ENCODE measurements around the gene TXNRD2.

The TXNRD2 gene

DNA sequence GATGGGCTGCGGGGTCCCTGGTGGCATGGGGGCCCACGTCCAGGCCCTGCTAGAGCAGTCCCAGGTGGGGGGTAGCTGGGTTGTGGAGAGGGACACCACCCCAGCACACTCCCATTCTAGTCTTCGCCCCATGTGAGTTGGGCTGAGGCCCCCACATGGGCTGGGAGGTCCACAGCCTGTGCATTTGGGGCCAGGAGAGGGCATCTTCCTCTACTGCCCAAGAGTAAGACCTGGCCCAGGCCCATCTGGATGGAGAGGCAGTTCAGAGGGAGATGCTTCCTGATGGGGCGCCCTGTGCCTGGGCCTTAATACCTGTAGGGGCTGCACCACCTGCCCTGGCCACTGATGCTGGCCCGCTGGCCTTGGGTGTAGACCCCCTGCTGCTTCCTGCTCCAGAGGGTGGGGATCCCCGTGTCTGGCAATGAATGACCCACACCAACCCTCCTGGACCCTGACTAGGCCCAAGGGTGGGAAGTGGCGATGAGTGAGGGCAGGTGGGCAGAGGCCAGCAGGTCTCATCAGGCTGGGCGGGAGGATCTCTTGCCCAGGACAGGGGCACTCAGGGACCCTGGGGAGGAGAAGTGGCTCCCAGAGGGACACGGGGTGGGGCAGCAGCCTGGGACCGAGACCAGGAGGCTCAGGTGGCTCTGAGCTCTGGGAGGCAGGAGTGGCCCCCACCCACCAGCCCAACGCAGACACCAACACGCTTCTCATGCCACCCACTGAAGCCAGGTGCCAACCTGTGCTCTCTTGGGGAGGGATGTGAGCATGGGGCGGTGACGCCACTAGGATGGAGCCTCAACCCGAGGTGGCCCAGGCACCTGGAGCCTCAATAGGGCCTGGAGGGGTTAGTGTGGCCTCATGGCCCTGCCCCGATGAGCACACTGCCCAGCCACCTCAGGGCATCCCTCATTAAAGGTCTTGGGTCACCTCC, 69.5 kb downstream of the TXNRD2 start:
- DNase-seq (ENCODE audit: low read depth), result no peak
- in situ Hi-C loops (cut with HindIII; ENCODE audit: low sequenced_read_pairs), result no loop called here
- H3K4me3 ChIP-seq (ENCODE audit: low read depth, low read length), result no peak overlapping the region
- TF ChIP-seq, protein P1, sequence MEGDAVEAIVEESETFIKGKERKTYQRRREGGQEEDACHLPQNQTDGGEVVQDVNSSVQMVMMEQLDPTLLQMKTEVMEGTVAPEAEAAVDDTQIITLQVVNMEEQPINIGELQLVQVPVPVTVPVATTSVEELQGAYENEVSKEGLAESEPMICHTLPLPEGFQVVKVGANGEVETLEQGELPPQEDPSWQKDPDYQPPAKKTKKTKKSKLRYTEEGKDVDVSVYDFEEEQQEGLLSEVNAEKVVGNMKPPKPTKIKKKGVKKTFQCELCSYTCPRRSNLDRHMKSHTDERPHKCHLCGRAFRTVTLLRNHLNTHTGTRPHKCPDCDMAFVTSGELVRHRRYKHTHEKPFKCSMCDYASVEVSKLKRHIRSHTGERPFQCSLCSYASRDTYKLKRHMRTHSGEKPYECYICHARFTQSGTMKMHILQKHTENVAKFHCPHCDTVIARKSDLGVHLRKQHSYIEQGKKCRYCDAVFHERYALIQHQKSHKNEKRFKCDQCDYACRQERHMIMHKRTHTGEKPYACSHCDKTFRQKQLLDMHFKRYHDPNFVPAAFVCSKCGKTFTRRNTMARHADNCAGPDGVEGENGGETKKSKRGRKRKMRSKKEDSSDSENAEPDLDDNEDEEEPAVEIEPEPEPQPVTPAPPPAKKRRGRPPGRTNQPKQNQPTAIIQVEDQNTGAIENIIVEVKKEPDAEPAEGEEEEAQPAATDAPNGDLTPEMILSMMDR (IDR thresholded peaks at IDR 0.05; ENCODE audit: low read depth, low read length, missing control alignments), result no peak

DNA sequence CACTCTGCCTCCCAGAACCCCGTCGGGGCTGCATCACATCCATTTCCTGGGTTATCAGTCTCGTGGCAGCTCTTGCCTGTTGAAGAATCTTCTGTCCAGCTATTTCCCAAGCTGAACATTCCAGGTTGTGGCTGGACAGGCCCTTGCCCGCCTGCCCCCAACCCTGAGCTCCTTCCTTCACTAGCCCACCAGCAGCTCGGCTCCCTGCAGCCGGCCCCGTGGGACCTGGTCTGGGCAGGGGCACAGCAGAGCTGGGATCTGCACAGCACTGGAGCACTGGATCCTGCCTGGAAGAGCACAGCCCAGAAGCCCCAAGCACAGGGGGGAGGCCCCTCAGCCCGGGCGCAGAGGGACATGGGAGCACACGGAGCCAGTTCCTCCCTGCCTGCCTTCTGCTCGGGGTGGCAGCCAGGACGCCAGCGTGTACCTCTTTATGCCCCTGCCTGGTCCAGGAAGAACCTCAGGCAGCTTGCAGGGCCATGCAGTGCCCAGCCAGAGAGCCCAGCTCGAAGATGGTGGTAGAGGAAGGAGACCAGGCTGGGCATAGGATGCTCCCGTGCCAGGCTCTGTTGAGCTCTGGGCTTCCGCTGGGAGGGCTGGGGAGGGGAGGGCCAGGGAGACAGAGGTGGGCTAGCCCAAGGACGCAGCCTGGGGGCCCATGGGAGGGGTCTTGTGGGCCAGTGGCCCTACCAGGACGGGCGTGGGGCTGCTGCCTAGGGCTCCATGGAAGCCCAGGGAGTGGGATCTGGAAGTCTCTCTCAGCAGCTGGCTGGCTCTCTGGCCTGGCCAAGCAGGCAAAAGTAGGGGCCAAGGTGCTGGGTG, 70.4 kb downstream of the TXNRD2 start:
- DNase-seq (ENCODE audit: low read depth), result no peak
- TF ChIP-seq, protein P1 (IDR thresholded peaks at IDR 0.05; ENCODE audit: low read depth, low read length, missing control alignments), result no peak
- in situ Hi-C loops (cut with HindIII; ENCODE audit: low sequenced_read_pairs), result no loop called here
- no peak overlapping the region for H3K4me3 ChIP-seq (ENCODE audit: low read depth, low read length)

DNA sequence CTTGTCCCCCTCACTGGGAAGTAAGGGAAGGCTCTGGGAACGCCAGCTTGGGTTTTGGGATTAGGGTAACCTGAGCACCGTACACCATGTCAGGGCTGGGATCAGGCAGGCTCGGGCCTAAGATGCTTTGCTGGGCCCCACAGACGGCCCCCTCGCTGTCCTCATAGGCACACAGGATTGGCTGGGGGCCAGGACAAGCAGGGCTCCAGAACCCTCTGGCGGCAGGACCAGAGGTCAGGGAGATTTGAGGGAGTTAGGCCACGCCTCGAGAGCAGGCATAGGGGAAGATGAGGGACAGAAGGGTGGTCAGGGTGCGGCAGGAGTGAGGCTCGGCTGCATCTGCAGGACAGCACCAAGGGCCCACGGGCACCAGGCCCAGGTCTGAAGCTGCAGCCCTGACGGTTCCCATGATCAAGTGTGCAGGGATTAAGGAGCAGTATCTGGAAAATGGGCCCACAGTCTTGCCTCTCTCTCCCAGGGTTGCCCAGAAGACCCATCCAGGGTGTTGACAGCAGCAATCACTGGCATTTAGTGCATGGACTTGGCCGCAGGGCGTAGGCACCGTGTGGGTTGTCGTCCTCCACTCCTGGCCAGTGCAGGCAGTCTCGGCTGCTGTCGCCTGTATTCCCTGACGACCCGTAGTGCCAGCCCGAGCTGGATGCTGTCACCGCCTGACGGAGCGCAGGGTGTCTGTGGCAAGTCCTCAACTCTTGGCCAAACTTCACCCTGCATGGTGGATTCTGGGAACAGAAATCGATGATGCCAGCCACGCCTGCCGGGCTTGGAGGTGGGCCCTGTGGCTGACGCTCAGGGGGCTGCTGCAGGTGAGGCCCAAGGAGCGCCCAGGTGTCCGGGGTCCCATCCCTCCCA, 71.2 kb downstream of the TXNRD2 start:
- TF ChIP-seq, protein P1 (IDR thresholded peaks at IDR 0.05; ENCODE audit: low read depth, low read length, missing control alignments), result no peak
- no peak for DNase-seq (ENCODE audit: low read depth)
- H3K4me3 ChIP-seq (ENCODE audit: low read depth, low read length), result no peak overlapping the region
- in situ Hi-C loops (cut with HindIII; ENCODE audit: low sequenced_read_pairs), result no loop called here

DNA sequence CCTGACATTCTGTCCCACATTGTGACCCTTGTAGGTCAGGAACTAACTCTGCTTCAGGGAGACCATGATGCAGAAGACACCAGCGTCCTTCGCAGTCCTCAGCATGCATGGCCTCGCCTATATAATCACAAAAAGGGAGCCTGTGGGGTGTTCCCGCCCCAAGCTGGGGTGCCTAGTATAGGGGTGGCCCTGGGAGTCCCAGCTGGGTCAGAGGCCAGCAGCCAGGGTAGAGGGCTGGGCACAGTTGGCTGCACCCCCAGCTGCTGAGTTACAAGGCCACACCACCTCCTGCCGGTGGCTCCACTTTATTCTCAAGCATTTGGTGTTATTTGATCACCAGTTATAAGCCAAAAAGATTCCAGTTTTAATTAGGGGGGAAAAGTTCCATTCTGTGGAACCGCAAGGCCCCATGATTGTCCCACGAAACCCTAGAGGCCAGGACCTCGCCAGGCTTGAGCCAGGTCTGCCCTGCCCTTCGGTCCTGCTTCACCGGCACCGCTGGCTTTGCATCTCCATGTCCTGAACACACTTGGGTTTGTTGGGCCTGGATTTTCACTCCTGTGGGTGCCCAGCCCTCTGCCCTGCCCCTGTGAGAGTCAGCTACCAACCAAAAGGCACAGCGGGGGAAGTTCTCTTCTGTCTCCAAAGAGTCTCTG, 72.0 kb downstream of the TXNRD2 start:
- no peak overlapping the region for H3K4me3 ChIP-seq (ENCODE audit: low read depth, low read length)
- no peak for DNase-seq (ENCODE audit: low read depth)
- TF ChIP-seq, protein P1 (IDR thresholded peaks at IDR 0.05; ENCODE audit: low read depth, low read length, missing control alignments), result no peak
- in situ Hi-C loops (cut with HindIII; ENCODE audit: low sequenced_read_pairs), result no loop called here

DNA sequence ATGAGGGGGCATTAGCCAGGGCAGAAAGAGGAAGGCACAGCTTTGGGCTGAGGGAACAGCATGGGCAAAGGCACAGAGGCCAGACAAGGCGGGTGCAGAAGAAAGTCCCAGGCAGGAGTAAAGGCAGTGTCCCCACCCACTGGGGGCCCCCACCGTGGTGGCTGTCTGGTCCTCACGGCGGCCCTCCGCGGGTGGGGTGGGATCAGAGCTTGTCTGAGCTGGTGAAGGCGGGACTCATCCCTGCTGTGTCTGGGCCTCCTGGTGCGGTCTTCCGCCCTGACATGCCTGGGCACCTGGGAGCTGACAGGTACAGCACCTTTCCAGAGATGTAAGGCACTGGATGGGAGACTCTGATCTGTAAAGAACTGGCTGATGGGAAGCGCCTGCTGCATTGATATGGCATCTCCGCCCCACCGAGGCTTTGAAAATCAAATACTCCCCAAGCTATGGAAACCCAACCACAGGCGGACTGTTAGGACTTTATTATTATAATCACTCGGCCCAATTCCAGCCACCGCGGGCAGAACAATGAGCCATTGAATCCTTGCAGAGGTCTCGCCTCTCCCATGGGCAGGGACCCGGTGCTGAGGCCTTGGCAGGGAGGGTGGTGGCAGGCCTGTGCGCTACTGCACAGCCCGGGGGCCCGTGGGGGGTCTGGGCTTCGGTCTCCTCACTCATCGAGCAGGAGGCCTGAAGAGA, 72.7 kb downstream of the TXNRD2 start:
- in situ Hi-C loops (cut with HindIII; ENCODE audit: low sequenced_read_pairs), result no loop called here
- DNase-seq (ENCODE audit: low read depth), result no peak
- no peak overlapping the region for H3K4me3 ChIP-seq (ENCODE audit: low read depth, low read length)
- TF ChIP-seq, protein P1 (IDR thresholded peaks at IDR 0.05; ENCODE audit: low read depth, low read length, missing control alignments), result no peak
